Dendritic cell treated with granulocyte-macrophage colony-stimulating factor and Interleukin-4, amounts not matched to agents 40 ng/mL and 50 ng/mL, for 4 days (primary cell): Measurements from ENCODE around the gene RASGRF2.

ENCODE experiments used
- H3K27ac Mint-ChIP-seq: one replicate; pipeline ENCODE4 v1.8.0; 2022; ENCODE audit warnings: mild to moderate bottlenecking, mixed read lengths
- H3K27me3 Mint-ChIP-seq: one replicate; pipeline ENCODE4 v1.8.0; 2022; ENCODE audit warnings: mild to moderate bottlenecking, mixed read lengths
- H3K36me3 Mint-ChIP-seq: one replicate; pipeline ENCODE4 v1.8.0; 2022; ENCODE audit warnings: low read depth, mixed read lengths
- H3K4me1 Mint-ChIP-seq: one replicate; pipeline ENCODE4 v1.8.0; 2022; ENCODE audit warnings: low read depth, mixed read lengths
- H3K4me3 Mint-ChIP-seq: one replicate; pipeline ENCODE4 v1.8.0; 2022; ENCODE audit warnings: mild to moderate bottlenecking, moderate library complexity, mixed read lengths
- H3K9me3 Mint-ChIP-seq: one replicate; pipeline ENCODE4 v1.8.0; 2022; ENCODE audit warnings: mixed read lengths
- intact Hi-C: fragments of 100-400 bp; cut with micrococcal nuclease; formaldehyde crosslinking; loops from one replicate; pipeline ENCODE4 v1.15.0; 2022

The RASGRF2 gene

DNA sequence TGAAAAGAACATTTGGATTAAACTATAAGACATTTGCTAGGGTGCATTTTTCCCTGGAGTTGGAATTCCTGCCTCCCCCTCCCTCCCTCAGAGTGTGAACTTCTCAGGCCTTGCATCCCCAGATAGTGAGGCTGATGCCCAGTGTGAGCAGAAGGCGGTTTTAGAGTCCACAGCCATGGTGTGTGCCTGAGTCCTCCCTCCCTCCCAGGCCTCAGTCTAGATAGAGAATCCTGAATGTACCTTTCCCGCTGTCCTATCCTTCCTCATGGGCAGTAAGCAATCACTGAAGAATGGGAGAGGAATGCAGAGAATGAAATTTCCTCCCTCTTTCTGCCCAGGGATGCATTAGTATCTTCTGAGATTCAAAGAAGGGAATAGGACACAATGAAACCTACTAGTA, 108.5 kb downstream of the RASGRF2 start:
- Mint-ChIP-seq H3K36me3 (no peaks in the 10 kb centered on the region), H3K4me1 (no peaks in the 10 kb centered on the region), H3K4me3 (no peak overlapping the region), H3K27me3 (no peaks in the 10 kb centered on the region), H3K9me3 (no peaks in the 10 kb centered on the region), H3K27ac (no peak overlapping the region)
- intact Hi-C loops, result no loop called here

DNA sequence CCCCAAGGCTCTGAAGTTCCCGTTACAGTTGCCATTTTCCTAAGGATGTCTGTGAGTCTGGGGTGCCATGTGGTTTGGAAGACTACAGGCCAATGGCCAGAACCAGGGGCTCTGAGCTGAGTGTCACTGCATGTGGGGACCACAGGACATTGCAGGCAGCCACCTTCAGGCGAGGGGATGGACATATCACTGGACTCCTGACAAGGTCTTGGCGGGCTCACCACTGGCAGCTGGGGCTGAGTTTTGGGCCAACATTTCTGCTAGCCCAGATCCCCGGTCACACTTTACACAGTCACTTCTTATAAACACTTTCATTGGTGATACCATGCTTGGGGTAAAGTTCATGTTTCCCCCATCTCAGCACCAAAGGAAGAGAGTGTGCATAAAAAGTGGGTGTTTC, 109.8 kb downstream of the RASGRF2 start:
- Mint-ChIP-seq H3K27me3 (no peaks in the 10 kb centered on the region), H3K36me3 (no peaks in the 10 kb centered on the region), H3K27ac (no peak overlapping the region), H3K9me3 (no peaks in the 10 kb centered on the region), H3K4me3 (no peak overlapping the region), H3K4me1 (no peaks in the 10 kb centered on the region)
- intact Hi-C loops, result no loop called here

DNA sequence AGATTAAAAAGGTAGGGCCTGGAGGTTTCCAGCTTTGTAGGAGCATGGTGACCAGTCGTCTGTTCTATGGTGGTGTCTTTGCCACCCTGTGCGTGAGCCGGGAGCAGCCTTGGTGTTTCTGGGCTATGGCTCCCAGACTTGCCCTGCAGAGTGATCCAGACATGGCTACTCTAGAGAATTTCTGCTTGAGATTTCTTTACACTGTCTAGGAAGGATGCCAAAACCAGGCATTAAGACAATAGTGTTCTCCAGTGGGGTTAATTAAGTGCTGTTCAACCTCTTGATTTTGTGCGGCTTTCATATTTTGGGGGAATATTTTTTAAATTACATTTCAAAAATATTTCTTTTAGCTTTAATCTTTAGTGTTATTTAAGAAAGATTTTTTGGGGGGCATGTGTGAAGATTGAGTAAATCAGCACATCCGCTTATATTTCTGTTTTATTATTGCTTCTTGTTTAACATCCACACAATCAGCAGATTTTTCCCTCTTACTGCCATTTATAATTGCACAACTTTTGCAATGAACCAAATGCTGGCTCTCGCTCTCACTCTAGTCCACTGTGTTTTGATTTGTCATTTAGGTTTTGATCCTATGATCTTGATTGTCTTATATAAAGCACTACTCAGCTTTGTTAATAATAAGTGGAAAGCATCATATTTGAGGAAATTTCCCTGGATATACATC, 110.5 kb downstream of the RASGRF2 start:
- Mint-ChIP-seq H3K27ac (no peak overlapping the region), H3K36me3 (no peaks in the 10 kb centered on the region), H3K4me3 (no peak overlapping the region), H3K27me3 (no peaks in the 10 kb centered on the region), H3K9me3 (no peaks in the 10 kb centered on the region), H3K4me1 (no peaks in the 10 kb centered on the region)
- intact Hi-C loops, result no loop called here

DNA sequence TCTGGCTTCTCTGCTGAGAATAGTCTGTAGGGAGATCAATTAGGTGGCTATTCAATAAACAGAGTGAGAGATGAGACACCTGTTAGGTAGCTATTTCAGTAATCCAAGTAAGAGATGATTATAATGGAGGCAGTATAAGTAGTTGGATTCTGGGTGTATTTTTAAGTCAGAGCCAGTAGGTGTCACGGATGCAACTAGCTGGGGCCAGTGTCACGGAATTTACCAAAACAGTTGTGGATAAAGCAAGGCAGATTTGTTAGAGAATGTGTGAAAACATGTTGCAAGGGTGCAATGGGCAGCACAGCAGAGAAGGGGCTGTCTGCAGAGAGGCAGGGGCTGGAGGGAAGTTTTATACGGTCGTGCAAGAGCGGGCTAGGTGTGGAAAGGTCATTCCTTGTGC, 114.9 kb downstream of the RASGRF2 start:
- Mint-ChIP-seq H3K27ac (no peak overlapping the region), H3K4me3 (no peak overlapping the region), H3K4me1 (no peaks in the 10 kb centered on the region), H3K36me3 (no peaks in the 10 kb centered on the region), H3K9me3 (no peaks in the 10 kb centered on the region), H3K27me3 (no peaks in the 10 kb centered on the region)
- intact Hi-C loops, result no loop called here

DNA sequence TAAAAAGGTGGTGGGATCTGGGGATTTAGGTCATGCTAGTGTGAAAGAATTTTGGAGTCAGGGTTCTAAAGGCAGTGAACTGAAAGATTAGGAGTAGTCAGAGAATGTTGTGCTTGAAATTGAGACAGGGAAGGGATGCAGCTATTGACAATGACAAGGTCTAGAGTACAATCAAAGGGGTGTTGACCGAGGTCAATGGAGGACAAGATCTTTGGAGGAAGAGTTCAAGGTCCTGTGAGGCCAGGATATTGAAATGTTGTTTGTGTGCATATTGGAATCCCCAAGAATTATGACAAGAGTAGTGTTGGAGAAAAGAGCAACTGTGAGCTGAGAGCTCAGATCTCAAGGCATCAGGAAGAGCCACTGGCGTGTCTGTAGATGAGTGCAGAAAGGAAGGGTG, 116.9 kb downstream of the RASGRF2 start:
- H3K36me3 Mint-ChIP-seq, result no peaks in the 10 kb centered on the region
- intact Hi-C loops, result no loop called here
- no peak overlapping the region for H3K27ac Mint-ChIP-seq
- no peaks in the 10 kb centered on the region for H3K27me3 Mint-ChIP-seq
- no peaks in the 10 kb centered on the region for H3K9me3 Mint-ChIP-seq
- H3K4me1 Mint-ChIP-seq, result no peaks in the 10 kb centered on the region
- H3K4me3 Mint-ChIP-seq, result no peak overlapping the region

DNA sequence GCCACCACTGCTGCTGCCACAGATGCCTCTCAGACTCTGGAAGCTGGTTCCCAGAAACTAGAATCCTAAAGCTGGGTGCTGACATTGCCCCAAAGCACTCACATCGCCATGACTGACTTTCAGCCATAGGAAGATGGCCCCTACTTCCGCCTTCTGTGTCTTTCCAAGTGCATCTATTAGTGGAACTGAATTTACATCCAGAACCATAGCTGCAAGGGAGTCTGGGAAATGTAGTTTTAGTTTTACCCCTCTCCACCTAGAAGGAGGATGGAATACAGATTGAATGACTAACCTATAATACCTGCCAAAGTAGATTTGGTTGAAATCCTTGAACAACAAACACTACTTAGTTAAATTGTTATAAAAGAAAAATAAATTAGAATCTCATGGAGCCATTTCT, 118.8 kb downstream of the RASGRF2 start:
- Mint-ChIP-seq H3K9me3 (no peaks in the 10 kb centered on the region), H3K27ac (no peak overlapping the region), H3K4me1 (no peaks in the 10 kb centered on the region), H3K36me3 (no peaks in the 10 kb centered on the region), H3K4me3 (no peak overlapping the region), H3K27me3 (no peaks in the 10 kb centered on the region)
- intact Hi-C loops, result no loop called here

DNA sequence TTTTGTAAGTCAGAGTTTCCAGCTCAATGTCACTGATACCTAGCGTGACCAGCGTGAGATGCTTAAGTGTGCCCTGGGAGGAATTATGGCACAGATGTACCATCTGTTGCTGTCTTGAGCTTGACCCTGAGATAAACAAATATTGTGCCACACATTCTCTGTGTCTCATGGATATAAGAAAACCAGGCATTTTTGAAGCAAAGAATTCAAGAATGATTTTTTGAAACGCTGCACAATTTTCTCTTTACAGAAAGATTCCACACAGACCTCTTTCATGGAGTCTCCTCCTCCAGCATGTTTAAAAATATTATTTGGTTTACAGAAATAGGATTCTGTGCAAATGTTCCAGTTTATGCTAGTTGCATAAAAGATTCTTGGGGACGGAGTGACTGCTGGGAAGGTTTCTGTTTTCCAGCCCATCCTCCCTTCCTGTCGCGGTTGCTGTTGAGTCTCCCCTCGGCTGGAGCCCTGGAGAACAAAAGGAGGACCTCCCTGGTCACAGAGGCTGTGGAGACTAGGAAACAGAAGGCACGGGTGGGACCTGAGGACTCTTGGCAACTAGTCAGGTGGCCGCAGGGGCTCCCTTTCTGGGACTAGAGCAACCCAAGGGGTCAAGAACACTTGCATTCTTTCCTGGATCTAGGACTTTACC, 120.8 kb downstream of the RASGRF2 start:
- H3K27me3 Mint-ChIP-seq, result no peaks in the 10 kb centered on the region
- H3K4me3 Mint-ChIP-seq, result no peak overlapping the region
- H3K4me1 Mint-ChIP-seq, result no peaks in the 10 kb centered on the region
- H3K36me3 Mint-ChIP-seq, result no peaks in the 10 kb centered on the region
- H3K9me3 Mint-ChIP-seq, result no peaks in the 10 kb centered on the region
- intact Hi-C loops, result no loop called here
- no peak overlapping the region for H3K27ac Mint-ChIP-seq

DNA sequence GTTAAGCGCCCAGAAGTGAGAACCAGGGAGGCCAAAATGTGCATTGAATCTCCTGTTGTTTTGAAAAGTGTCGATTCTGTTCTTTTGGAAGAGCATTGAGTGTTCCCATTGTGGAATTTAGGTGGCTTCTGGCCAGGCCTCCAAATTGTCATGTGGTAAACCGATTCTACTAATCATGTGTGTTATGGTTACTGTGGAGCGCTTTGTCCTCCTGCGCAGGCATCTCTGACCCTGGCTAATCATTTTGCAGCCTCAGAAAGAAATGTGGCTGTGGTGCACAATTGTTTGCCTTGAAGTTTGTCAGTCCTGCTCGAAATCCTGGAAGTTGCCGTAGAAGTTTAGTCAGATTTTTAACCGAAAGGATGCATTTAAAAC, 121.3 kb downstream of the RASGRF2 start:
- Mint-ChIP-seq H3K4me3 (no peak overlapping the region), H3K9me3 (no peaks in the 10 kb centered on the region), H3K4me1 (no peaks in the 10 kb centered on the region), H3K36me3 (no peaks in the 10 kb centered on the region), H3K27me3 (no peaks in the 10 kb centered on the region), H3K27ac (no peak overlapping the region)
- intact Hi-C loops, result no loop called here

DNA sequence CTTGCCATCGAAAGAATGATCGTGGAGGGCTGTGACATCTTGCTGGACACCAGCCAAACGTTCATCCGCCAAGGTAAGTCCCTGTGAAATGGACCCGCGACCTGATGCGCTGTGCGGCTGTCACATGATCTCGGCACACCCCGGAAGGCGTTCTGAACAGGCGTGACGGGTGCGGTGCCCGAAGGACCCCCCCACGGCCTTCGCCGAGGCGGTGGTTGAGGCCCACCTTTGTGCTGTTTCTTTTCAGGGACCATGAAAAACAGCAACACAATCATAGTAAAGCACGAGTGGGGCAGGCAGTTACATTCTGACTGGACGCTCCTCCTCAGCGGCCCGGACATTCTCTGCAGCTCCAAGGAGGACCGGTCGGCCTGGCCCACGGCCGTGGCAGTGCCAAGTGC, 126.7 kb downstream of the RASGRF2 start:
- no peaks in the 10 kb centered on the region for H3K4me1 Mint-ChIP-seq

DNA sequence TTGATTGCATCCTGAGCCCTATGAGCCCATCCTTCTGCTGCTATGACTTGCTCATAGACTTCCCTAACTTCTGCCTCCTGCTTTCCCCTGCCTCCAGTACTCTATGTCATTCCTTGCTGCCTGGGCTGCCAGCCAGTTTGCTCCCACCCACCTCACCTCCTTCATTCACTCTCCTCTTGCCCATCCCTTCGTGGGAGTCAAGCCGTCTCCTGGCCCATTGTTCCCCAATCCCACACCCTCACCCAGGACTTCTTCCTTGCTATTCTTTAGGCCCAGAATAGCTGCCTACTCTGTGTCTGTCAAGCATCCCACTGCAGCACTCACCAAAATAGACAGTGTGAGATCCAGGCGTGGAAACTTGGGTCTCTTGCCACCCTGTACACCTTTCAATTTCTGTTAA, 131.0 kb downstream of the RASGRF2 start:
- Mint-ChIP-seq H3K27me3 (peaks cover 1% of the 10 kb centered on the region), H3K36me3 (no peaks in the 10 kb centered on the region), H3K27ac (no peak overlapping the region)

More for the DNA sequence above, 126.7 kb downstream of the RASGRF2 start:
- Mint-ChIP-seq H3K27ac (no peak overlapping the region), H3K27me3 (peaks cover 1% of the 10 kb centered on the region), H3K9me3 (no peaks in the 10 kb centered on the region), H3K4me3 (no peak overlapping the region), H3K36me3 (no peaks in the 10 kb centered on the region)
- intact Hi-C loops, result no loop called here

DNA sequence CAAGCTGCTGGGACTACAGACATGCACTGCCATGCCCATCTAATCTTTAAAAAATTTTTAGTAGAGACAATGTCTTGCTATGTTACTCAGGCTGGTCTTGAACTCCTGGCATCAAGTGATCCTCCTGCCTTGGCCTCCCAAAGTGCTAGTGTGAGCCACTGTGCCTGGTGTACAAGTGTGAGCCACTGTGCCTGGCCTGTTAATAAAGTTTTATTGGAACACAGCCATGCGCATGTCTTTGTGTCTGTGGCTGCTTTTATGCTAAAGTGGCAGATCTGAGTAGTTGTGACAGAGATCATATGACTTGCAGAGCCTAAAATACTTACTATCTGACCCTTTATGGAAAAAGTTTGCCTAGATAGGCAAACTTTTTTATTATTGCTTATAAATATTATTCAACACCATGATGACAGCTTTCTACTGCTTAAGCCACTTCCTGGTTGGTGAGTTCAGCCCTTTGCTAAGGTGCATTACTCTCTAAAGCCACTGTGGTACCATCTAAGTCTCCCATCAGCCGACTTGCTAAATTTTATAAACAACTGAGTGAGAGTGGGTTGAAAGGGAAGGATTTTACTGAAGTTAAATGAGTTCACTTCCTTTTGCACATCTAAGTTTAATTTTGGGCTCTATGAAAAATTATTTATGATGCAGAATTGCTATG, 133.5 kb downstream of the RASGRF2 start:
- H3K4me3 Mint-ChIP-seq, result no peak overlapping the region
- H3K9me3 Mint-ChIP-seq, result no peaks in the 10 kb centered on the region
- H3K36me3 Mint-ChIP-seq, result no peaks in the 10 kb centered on the region
- no peaks in the 10 kb centered on the region for H3K4me1 Mint-ChIP-seq
- H3K27me3 Mint-ChIP-seq, result peaks cover 1% of the 10 kb centered on the region
- intact Hi-C loops, result no loop called here
- no peak overlapping the region for H3K27ac Mint-ChIP-seq

More for the DNA sequence above, 131.0 kb downstream of the RASGRF2 start:
- intact Hi-C loops, result no loop called here
- Mint-ChIP-seq H3K9me3 (no peaks in the 10 kb centered on the region), H3K4me3 (no peak overlapping the region), H3K4me1 (no peaks in the 10 kb centered on the region)

DNA sequence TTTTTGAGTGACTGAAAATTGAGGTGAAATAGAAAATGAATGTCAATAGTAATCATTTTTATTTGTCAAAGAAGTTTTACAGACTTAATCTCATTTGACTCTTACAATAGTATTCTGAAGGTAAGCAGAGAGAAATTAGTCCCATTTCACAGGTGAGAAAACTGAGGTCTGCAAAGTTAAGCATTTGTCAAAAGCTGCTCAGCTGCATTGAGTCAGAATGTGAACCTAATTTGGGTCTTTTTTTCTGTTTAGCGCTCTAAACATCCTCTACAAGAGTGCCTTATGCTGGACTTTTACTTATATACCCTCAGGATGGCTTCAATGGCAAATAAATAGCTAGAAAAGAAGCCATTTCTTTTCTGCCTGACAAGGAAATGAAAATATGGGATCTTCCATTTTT, 135.7 kb downstream of the RASGRF2 start:
- no peaks in the 10 kb centered on the region for H3K36me3 Mint-ChIP-seq
- no peaks in the 10 kb centered on the region for H3K4me1 Mint-ChIP-seq
- intact Hi-C loops, result no loop called here
- no peaks in the 10 kb centered on the region for H3K9me3 Mint-ChIP-seq
- peaks cover 1% of the 10 kb centered on the region for H3K27me3 Mint-ChIP-seq
- no peak overlapping the region for H3K27ac Mint-ChIP-seq
- no peak overlapping the region for H3K4me3 Mint-ChIP-seq

DNA sequence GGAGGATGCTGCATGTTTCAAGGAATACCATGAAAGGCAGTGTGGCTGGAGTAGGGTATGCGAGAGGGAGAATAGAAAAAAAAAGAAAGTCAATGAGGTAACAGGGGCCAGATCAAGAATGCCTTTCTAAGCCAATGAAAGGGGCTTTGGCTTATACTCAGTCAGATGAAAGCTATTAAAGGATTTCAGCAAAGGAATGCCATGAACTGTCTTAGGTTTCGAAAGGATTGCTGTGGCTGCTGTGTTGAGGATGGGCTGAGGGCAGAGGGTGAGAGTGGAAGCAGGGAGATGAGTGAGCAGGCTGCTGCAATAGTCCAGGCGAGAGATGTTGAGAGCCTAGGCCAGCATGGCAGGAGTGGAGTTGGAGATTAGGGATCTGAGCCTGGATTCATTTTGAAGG, 137.6 kb downstream of the RASGRF2 start:
- Mint-ChIP-seq H3K27ac (no peak overlapping the region), H3K9me3 (no peaks in the 10 kb centered on the region), H3K4me1 (no peaks in the 10 kb centered on the region), H3K36me3 (no peaks in the 10 kb centered on the region), H3K27me3 (no peaks in the 10 kb centered on the region), H3K4me3 (no peak overlapping the region)
- intact Hi-C loops, result no loop called here

DNA sequence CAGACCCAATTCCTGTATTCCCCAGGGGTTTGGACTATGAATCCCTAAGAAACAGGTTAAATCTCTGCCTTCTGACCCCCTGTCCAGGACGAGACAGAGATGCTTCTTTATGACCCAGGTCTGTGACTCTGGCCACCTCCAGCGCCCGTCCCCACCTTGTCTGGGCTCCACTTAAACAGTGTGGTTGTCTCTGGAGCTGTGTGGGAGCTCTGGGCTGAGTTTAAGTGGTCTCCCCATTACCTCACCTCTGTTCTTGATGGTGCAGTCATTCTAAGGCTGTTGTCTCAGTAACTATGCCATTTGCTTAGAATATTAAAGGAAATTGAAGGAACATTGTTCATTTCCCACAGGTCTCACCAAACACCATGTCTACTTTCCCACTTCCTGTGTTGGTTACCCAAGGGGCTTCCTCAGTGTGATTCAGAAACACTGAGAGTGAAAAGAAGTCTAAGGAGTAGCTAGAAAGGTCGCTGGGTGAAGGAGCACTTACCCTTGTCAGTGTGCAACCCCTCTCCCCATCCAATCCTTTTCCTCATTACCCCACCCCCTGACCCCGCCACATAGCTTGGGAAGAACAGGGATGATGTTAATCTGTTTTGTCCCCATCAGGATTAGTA, 145.2 kb downstream of the RASGRF2 start:
- no peaks in the 10 kb centered on the region for H3K4me1 Mint-ChIP-seq
- H3K36me3 Mint-ChIP-seq, result no peaks in the 10 kb centered on the region
- intact Hi-C loops, result loop anchor here (5.0 kb wide), 1 partner anchor 418 kb away; no protein-coding TSS in a partner anchor
- H3K4me3 Mint-ChIP-seq, result no peak overlapping the region
- no peak overlapping the region for H3K27ac Mint-ChIP-seq
- H3K27me3 Mint-ChIP-seq, result peaks cover 4% of the 10 kb centered on the region
- no peaks in the 10 kb centered on the region for H3K9me3 Mint-ChIP-seq
